Prostate gland (tissue), 2 donors: ENCODE measurements around the gene PLCH1.

Experiments used
- POLR2A ChIP-seq: fragments of 450-650 bp; IDR thresholded peaks from one replicate; pipeline ENCODE4 v1.6.1; 2016; ENCODE audit warnings: antibody characterized with exemption, mild to moderate bottlenecking
- POLR2AphosphoS5 ChIP-seq: sonication (generic); formaldehyde crosslinking; IDR thresholded peaks from one replicate; pipeline ENCODE4 v1.6.1; 2017; ENCODE audit warnings: antibody characterized with exemption
- TF ChIP-seq, protein P1 (sequence below), 4 experiments: fragments of 200-600 bp in 2 of 4; fragments of 450-650 bp in 2 of 4; sonication (generic) in 2 of 4; IDR thresholded peaks; 1 replicate in 3 of 4; 2 replicates in 1 of 4; pipeline ENCODE4 v1.5.1; 2016 to 2019; ENCODE audit warnings: antibody characterized with exemption in 4 of 4, mild to moderate bottlenecking in 2 of 4, moderate library complexity in 2 of 4

DNA sequence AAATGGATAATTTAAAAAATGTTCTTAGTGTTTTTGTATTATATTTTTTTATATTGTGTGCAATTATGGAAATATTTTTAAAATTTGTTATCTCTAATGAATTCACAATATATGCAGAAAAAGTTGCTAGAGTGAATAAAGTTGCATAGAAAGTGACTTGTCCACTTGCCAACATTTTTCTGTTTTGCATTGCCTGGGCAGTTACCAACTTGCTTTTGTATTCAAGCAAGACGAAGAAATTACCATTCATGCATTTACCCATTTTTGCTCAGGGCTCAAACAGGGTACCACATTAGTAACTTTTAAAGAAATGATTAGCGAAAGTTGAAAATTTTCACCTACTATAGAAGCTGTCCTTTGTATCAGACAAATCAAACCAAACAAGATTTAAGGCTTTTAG, 298.5 kb downstream of the PLCH1 start:
- TF ChIP-seq, protein P1, sequence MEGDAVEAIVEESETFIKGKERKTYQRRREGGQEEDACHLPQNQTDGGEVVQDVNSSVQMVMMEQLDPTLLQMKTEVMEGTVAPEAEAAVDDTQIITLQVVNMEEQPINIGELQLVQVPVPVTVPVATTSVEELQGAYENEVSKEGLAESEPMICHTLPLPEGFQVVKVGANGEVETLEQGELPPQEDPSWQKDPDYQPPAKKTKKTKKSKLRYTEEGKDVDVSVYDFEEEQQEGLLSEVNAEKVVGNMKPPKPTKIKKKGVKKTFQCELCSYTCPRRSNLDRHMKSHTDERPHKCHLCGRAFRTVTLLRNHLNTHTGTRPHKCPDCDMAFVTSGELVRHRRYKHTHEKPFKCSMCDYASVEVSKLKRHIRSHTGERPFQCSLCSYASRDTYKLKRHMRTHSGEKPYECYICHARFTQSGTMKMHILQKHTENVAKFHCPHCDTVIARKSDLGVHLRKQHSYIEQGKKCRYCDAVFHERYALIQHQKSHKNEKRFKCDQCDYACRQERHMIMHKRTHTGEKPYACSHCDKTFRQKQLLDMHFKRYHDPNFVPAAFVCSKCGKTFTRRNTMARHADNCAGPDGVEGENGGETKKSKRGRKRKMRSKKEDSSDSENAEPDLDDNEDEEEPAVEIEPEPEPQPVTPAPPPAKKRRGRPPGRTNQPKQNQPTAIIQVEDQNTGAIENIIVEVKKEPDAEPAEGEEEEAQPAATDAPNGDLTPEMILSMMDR (IDR thresholded peaks at IDR 0.05) = no peak
- no peak for TF ChIP-seq POLR2A
- TF ChIP-seq POLR2AphosphoS5 = no peak
